Measurements from ENCODE around the gene ANKRD17. TPM values are rescaled to one million over a fixed set of nuclear protein-coding genes. Genes with fewer than 3 reads are reported as not detected.

Gene ANKRD17
- total RNA-seq, 1 experiment from 2014 or later, result 51.2 TPM

GRCh38 chr4:73142995-73143547, 115.5 kb downstream of the ANKRD17 start:
- Histone ChIP-seq H3K9ac (ENCODE audit: low read length) (no peak overlapping the region), H3K36me3 (ENCODE audit: low read depth, low read length) (peaks cover 73% of the 10 kb centered on the region), H3K4me2 (ENCODE audit: low read length) (no peak overlapping the region), H3K4me1 (ENCODE audit: insufficient read depth, low read length) (no peaks in the 10 kb centered on the region), H3K9me2 (replicated peaks; ENCODE audit: low read length) (no peaks in the 10 kb centered on the region), H4K20me1 (ENCODE audit: low read length) (0 out of 2 replicates have a peak, but pooled peaks cover 5% of the 10 kb centered on the region), H3F3A (ENCODE audit: low read length, unreplicated experiment) (no peaks in the 10 kb centered on the region), H3K79me2 (ENCODE audit: low read length) (peaks cover 7% of the 10 kb centered on the region; the same call in 1 of the 2 replicates), H3K27me3 (ENCODE audit: low read length) (no peaks in the 10 kb centered on the region), H3K9me3 (ENCODE audit: low read length) (no peaks in the 10 kb centered on the region), H2AFZ (ENCODE audit: low read length) (no peak overlapping the region), H3K27ac (ENCODE audit: low read length) (no peak overlapping the region), H3K4me3 (ENCODE audit: low read length) (no peak overlapping the region)
- TF ChIP-seq CTCF (conservative IDR thresholded peaks at IDR 0.05; ENCODE audit: low read depth, low read length) (peak; percentile 66), EZH2phosphoT487 (IDR thresholded peaks at IDR 0.05; ENCODE audit: borderline replicate concordance, low read length) (no peak)
- DNase-seq, result peak; percentile 14
- ChIA-PET CTCF (no interaction called here), POLR2A (ENCODE audit: unreplicated experiment) (interaction anchor here (0.6 kb wide), 1 partner anchor 672 kb away, joined by 5 read pairs; no protein-coding TSS in a partner anchor)
- BruUV-seq (replicated peaks), result no TSS peak
- no peak for ATAC-seq
- intact Hi-C loops (cut with micrococcal nuclease), result loop anchor here (1.0 kb wide), 1 partner anchor 114 kb away; no protein-coding TSS in a partner anchor

DNA sequence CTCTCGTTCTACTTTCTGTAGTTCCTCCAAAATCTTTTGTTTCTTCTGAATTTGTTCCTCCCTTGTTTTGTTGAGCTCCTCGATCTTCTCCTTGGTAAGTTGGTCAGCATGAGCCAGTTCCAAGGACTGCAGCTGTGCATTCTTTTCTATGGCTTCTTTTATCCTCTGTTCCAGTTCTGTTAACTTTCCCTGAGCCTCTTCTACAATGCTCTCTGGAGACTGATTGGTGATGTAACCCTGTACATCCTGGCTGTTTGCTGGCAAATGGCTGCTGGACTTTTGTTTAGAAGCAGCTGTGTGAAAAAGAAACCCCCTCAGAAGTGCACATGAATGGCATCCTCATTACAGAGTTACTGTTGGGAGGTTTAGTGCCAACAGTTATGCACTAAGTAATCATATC, 118.6 kb downstream of the ANKRD17 start:
- H3K4me2 ChIP-seq (ENCODE audit: low read length), result no peak overlapping the region
- DNase-seq, result no peak
- ChIA-PET POLR2A (ENCODE audit: unreplicated experiment) (no interaction called here), CTCF (no interaction called here)
- H3K4me1 ChIP-seq (ENCODE audit: insufficient read depth, low read length), result no peaks in the 10 kb centered on the region
- H4K20me1 ChIP-seq (ENCODE audit: low read length), result 0 out of 2 replicates have a peak, but pooled peaks cover 5% of the 10 kb centered on the region
- no peak overlapping the region for H3K9ac ChIP-seq (ENCODE audit: low read length)
- H3K79me2 ChIP-seq (ENCODE audit: low read length), result peaks cover 12% of the 10 kb centered on the region; the same call in 1 of the 2 replicates
- peaks cover 74% of the 10 kb centered on the region for H3K36me3 ChIP-seq (ENCODE audit: low read depth, low read length)
- H3K27me3 ChIP-seq (ENCODE audit: low read length), result no peaks in the 10 kb centered on the region
- no peaks in the 10 kb centered on the region for H3K9me2 ChIP-seq (replicated peaks; ENCODE audit: low read length)
- no peak for ATAC-seq
- H3K9me3 ChIP-seq (ENCODE audit: low read length), result no peaks in the 10 kb centered on the region
- TF ChIP-seq EZH2phosphoT487 (IDR thresholded peaks at IDR 0.05; ENCODE audit: borderline replicate concordance, low read length) (no peak), EZH2 (IDR thresholded peaks at IDR 0.05; ENCODE audit: low read length, unreplicated experiment) (no peak)
- H3F3A ChIP-seq (ENCODE audit: low read length, unreplicated experiment), result no peaks in the 10 kb centered on the region
- intact Hi-C loops (cut with micrococcal nuclease), result no loop called here
- no peak overlapping the region for H3K4me3 ChIP-seq (ENCODE audit: low read length)
- no TSS peak for BruUV-seq (replicated peaks)
- no peak overlapping the region for H3K27ac ChIP-seq (ENCODE audit: low read length)
- no peak overlapping the region for H2AFZ ChIP-seq (ENCODE audit: low read length)

DNA sequence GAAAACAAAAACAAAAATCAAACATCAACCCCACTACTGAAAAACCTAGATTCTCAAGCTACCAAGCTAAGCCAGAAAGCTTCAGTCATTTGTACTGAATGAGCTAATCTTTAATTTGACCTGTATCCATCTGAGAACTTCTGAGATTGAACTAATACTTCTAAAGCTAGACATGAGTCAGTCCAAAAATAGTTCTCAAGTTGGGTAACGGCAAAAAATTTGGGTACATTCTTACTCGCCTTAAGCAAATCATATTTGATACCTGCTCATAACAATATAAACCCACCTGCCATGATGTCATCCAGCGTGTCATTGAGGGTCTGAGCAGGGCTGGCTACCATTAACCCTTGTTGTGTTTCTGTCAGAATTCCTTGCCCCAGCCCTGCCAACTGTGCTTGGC, 119.4 kb downstream of the ANKRD17 start:
- ATAC-seq, result no peak
- H3K4me3 ChIP-seq (ENCODE audit: low read length), result no peak overlapping the region
- H3K36me3 ChIP-seq (ENCODE audit: low read depth, low read length), result peaks cover 73% of the 10 kb centered on the region
- no peaks in the 10 kb centered on the region for H3F3A ChIP-seq (ENCODE audit: low read length, unreplicated experiment)
- DNase-seq, result no peak
- H3K4me2 ChIP-seq (ENCODE audit: low read length), result no peak overlapping the region
- no peak overlapping the region for H2AFZ ChIP-seq (ENCODE audit: low read length)
- no peaks in the 10 kb centered on the region for H3K9me3 ChIP-seq (ENCODE audit: low read length)
- intact Hi-C loops (cut with micrococcal nuclease), result no loop called here
- H3K27me3 ChIP-seq (ENCODE audit: low read length), result no peaks in the 10 kb centered on the region
- no peak overlapping the region for H3K9ac ChIP-seq (ENCODE audit: low read length)
- no peak overlapping the region for H3K27ac ChIP-seq (ENCODE audit: low read length)
- no peaks in the 10 kb centered on the region for H3K9me2 ChIP-seq (replicated peaks; ENCODE audit: low read length)
- BruUV-seq (replicated peaks), result no TSS peak
- ChIA-PET CTCF (no interaction called here), POLR2A (ENCODE audit: unreplicated experiment) (no interaction called here)
- 0 out of 2 replicates have a peak, but pooled peaks cover 5% of the 10 kb centered on the region for H4K20me1 ChIP-seq (ENCODE audit: low read length)
- peaks cover 12% of the 10 kb centered on the region; the same call in 1 of the 2 replicates for H3K79me2 ChIP-seq (ENCODE audit: low read length)
- TF ChIP-seq CTCF (conservative IDR thresholded peaks at IDR 0.05; ENCODE audit: low read depth, low read length) (no peak), EZH2phosphoT487 (IDR thresholded peaks at IDR 0.05; ENCODE audit: borderline replicate concordance, low read length) (no peak), EZH2 (IDR thresholded peaks at IDR 0.05; ENCODE audit: low read length, unreplicated experiment) (no peak)
- H3K4me1 ChIP-seq (ENCODE audit: insufficient read depth, low read length), result no peaks in the 10 kb centered on the region
